Measurements from ENCODE around the gene RNASE7.

RNASE7 gene

DNA sequence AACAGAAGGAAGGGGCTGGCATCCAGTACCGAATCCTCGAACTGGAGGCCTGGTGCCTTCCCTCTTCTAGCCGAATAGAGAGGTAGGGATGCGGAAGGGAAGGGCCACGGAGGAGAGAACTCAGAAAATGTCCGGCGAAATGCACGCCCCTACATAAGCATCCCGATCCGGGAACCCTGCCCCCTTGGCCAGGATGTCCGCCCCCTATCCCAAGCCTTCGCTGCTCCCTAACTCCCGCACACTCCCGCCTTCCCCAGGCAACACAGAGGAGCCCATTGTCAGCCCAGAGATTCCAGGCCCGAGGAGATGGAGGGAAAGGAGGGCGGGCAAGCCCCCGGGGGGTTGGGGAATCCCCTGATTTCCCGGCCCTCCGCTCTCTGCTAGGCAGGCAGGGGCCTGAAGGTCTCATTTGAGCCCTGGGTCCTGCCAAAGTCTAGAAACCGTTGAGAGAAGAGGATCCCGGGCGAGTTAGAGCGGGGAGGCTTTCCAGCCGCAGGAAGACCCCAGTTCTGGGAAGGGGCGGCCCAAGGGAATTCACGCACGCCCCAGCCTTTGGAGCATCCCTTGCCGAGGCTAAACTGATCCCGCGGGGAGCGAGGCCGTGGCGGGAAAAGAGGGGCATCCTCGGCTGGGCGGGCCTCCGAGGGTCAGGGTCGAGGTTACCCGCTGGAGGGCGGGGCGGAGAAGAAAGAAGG lies 27.4 kb downstream of the RNASE7 start:
- DNase-seq = no peak

DNA sequence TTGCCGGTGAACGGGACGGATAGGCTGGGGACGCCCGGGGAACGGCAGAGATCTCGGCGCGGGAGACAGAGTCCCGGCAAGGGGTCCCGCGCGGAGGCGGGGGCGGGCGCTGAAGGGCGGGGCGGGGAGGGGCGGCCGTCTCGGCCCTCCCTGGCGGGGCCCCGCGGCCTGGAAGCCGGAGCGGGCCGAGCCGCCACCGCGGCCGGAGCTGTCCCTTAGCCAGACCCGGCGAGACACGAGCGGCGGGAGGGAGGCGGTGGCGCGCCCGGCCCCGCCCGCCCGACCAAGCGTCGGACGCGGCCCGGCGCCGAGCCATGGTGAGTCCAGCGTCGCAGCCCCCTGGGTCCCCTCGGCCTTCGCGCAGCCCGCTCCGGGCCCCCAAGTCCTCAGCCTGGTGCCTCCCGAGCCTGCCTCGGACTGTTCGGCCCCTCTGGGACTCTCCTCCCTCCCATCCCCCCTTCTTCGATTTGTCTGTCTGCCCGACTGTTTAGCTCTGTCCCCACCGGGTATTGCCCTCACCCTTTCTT lies 28.0 kb downstream of the RNASE7 start, which contains the start of gene ARHGEF40:
ARHGEF40 (plus strand) TSS at position 222 of the 527 bp plus-strand sequence; CDS start at position 315, 93 bp downstream.
- DNase-seq = no peak

DNA sequence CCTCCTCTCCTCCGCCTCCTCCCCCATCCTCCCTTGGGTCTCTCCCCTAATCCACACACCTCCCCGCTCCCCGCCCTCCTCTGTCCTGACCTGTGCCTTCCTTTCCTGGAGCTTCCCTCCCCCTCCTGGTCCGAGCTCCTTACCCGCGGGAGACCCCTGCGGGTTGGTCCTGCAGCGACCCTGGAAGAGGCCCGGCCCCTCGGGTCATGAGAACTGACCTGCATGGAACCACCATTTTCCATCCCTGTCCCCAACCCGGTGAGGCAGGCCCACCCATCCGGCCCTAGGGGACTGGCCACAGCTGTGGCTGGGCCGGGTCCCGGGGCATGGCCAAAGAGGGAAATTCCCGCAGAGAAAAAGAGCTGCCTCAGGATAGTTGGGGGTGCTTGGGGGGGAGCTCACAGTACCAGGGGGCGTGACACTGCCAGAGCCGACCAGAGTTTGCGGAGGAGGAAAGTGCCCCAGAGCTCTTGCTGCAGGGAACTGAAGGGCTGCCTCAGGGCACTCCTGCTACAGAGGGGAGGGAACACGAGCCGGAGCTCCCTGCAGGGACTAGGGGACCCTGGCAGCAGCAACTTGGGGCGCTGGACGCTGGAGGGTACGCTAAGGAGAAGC lies 28.6 kb downstream of the RNASE7 start:
- DNase-seq = peak; percentile 66

DNA sequence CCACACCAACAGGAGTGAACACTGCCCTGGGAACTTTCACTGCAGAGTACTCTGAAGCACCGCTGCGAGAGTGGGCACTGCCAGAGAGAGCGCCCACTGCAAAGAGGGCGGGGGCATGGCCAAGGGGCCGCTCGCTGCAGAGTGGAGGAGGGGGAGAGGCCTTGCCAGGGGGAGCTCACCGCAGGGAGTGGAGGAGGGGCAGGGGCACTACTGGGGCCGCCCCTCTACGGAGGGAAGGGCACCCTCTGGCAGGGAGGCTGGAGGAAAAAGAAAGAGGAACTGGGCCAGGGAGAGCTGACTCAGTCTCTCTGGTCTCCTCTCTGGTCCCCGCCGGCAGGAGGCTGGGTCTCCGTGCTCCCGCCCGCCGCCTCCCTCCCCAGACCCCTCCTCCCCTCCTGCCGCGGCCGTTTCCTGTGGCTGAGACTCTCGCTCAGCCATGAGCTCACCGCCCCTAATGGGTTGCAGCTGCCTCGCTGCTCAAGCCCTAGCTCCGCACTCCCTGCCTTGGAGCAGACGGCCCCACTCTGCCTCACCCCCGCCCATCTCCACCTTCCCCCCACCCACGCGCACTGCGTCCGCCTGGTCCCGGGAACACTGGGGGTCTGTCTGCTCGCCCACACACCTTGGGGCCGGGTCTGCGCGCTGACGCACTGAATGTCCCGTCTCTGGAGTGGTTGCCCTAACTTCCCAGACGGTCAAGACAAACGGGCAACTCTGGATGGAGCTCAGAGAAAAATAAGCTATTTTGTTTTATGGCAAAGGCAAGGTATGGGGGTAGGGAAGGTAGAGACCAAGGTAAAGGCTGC lies 29.3 kb downstream of the RNASE7 start:
- peak; percentile 74 for DNase-seq

DNA sequence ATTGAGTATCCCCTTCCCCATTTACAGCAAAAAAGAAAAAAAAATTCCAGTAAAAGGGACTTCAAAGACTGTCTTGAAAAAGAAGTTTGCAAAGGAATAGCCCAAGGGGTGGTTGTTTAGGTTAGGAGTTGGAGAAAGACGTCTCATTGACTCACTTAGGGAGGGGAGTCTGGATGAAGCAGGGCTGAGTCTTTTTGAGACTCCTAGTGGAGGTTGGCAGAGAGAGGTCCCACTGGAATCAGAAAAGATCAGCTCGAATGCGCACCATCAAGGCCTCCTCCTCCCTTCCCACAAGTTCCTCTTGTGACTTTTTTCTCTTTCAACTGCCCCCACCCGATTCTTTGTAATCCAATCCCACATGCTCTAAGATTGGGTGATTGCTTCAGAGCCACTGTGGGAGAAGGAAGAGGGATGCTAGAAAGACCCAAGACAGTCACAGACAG lies 29.9 kb downstream of the RNASE7 start:
- peak; percentile 32 for DNase-seq

DNA sequence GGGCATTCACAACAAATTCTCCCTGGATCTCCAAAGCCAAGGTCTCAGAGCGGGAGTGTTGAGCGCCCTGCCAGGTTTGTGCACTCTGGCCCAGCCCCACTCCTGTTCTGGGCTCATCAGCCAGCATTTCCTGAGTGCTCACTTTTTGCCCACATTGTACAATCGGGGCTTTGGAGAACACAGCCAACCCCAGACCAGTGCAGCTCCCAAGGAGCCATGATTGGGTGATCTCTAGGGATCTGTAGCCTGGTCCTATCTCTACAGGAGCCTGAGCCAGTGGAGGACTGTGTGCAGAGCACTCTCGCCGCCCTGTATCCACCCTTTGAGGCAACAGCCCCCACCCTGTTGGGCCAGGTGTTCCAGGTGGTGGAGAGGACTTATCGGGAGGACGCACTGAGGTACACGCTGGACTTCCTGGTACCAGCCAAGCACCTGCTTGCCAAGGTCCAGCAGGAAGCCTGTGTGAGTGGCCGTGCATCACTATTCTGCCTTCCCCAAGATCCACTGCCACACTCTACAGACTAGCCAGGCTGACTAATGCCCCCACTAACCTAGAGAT lies 30.7 kb downstream of the RNASE7 start:
- DNase-seq = no peak

DNA sequence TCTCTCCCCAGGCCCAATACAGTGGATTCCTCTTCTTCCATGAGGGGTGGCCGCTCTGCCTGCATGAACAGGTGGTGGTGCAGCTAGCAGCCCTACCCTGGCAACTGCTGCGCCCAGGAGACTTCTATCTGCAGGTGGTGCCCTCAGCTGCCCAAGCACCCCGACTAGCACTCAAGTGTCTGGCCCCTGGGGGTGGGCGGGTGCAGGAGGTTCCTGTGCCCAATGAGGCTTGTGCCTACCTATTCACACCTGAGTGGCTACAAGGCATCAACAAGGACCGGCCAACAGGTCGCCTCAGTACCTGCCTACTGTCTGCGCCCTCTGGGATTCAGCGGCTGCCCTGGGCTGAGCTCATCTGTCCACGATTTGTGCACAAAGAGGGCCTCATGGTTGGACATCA lies 31.8 kb downstream of the RNASE7 start:
- no peak for DNase-seq

DNA sequence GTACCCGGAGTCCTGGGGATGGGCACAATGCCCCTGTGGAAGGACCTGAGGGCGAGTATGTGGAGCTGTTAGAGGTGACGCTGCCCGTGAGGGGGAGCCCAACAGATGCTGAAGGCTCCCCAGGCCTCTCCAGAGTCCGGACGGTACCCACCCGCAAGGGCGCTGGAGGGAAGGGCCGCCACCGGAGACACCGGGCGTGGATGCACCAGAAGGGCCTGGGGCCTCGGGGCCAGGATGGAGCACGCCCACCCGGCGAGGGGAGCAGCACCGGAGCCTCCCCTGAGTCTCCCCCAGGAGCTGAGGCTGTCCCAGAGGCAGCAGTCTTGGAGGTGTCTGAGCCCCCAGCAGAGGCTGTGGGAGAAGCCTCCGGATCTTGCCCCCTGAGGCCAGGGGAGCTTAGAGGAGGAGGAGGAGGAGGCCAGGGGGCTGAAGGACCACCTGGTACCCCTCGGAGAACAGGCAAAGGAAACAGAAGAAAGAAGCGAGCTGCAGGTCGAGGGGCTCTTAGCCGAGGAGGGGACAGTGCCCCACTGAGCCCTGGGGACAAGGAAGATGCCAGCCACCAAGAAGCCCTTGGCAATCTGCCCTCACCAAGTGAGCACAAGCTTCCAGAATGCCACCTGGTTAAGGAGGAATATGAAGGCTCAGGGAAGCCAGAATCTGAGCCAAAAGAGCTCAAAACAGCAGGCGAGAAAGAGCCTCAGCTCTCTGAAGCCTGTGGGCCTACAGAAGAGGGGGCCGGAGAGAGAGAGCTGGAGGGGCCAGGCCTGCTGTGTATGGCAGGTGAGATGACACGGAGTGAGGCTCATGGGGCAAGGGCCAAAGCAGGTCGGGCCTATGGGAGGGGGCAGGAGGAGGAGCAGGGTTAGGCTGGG lies 32.5 kb downstream of the RNASE7 start:
- no peak for DNase-seq

DNA sequence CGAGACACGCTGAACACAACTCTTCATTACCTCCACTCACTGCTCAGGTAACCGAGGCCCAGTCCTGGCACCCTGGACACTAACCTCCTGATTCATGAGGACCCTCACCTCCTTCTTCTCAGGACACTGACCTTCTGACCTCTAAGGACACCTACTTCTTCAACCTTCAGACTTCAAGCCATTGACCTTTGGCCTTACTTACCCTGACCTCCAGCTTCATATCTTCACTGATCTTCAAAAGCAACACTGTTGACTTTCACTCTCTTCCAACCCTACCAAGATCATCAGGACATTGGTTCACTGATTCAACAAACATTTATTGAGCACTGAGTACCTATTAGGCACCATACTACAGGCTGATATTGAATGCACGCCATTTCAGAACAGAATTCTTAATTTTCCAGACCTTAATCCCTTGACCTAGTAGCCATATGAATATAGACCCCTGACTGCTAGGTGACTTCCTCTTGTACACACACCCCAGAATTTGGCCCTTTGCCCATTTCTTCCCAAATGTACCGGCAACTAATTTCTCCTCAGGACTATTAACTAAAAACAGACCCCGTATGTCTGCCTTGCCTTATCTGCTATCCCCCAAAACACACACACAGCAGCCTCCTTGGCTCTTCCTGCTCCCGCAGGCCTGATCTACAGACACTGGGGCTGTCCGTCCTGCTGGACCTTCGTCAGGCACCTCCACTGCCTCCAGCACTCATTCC lies 33.7 kb downstream of the RNASE7 start:
- DNase-seq = no peak

DNA sequence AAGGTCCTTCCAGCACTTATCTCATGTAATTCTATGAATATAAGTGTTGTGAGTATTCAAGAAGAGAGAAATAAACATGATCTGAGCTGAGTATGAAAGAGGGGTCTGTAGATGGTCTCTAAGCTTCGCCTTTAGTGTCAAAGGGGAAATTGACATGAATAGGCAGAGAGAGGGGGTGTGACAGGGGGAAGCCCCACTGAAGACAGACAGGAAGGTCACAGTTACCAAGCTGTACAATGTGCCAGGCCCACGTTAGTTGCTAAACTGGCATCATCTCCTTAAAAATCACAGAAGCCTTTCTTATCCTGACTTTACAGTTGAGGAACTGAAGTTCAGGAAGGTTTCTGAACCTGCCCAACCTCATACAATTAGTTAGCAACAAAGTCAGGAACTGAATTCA lies 35.5 kb downstream of the RNASE7 start:
- no peak for DNase-seq

DNA sequence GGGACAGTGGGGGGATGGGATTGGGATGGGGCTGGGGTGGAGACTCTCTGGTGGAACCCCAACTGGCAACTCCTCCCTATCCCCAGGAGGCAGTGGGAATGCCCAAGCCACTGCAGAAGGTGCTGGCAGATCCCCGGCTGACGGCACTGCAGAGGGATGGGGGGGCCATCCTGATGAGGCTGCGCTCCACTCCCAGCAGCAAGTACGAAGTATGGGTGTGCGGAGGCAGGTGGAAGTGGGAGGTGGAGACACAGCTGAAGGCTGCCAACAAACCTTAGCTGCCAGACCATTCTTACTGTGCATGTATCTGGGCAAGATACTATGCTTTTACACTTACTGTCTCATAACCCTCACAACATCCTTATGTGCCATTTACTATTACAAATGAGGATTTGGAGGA lies 36.1 kb downstream of the RNASE7 start:
- no peak for DNase-seq

DNA sequence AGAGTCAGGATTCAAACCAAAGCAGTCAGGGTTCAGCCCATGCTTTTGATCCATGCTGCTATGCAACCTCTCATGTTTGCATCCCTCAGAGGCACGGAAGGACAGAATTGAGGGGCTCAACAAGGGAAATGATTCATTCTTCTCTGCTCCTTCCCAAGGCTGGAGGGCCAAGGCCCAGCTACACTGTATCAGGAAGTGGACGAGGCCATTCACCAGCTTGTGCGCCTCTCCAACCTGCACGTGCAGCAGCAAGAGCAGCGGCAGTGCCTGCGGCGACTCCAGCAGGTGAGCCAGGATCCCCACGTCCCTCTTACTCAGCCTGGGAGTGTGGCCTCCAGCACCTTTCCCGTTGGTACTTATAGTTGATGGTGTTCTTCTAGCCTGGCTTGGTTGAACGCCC lies 36.6 kb downstream of the RNASE7 start:
- DNase-seq = no peak

DNA sequence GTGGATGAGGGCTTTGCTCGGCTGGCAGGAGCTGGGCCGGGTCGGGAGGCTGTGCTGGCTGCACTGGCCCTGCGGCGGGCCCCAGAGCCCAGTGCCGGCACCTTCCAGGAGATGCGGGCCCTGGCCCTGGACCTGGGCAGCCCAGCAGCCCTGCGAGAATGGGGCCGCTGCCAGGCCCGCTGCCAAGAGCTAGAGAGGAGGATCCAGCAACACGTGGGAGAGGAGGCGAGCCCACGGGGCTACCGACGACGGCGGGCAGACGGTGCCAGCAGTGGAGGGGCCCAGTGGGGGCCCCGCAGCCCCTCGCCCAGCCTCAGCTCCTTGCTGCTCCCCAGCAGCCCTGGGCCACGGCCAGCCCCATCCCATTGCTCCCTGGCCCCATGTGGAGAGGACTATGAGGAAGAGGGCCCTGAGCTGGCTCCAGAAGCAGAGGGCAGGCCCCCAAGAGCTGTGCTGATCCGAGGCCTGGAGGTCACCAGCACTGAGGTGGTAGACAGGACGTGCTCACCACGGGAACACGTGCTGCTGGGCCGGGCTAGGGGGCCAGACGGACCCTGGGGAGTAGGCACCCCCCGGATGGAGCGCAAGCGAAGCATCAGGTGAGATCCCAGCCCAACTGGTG lies 39.5 kb downstream of the RNASE7 start:
- DNase-seq = no peak

DNA sequence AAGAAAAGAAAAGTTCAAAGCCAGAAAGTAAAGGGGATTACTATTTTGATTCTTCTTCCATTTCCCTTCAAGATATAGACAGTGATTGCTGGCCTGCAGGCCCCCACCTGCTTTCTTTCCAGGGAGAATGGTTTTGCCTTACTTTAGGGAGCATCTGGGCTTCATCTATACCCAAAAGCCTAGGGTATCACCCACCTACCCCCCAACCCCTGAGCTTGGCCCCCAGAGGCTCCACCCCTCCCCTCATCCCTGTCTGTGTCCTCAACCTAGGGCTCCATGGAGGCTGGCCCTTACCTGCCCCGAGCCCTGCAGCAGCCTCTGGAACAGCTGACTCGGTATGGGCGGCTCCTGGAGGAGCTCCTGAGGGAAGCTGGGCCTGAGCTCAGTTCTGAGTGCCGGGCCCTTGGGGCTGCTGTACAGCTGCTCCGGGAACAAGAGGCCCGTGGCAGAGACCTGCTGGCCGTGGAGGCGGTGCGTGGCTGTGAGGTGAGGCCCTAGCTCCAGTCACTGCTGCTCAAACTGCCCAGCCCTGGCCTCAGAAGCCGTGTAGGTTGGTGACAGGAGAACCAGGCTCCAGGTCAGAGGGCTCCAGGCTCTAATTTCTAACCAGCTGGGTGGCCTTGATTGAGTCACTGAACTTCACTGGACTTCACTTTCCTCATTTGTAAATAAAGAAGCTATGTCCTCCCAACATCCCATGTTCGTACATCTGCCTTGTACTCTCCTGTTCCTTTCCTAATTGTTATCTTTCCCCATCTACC lies 41.6 kb downstream of the RNASE7 start:
- no peak for DNase-seq

DNA sequence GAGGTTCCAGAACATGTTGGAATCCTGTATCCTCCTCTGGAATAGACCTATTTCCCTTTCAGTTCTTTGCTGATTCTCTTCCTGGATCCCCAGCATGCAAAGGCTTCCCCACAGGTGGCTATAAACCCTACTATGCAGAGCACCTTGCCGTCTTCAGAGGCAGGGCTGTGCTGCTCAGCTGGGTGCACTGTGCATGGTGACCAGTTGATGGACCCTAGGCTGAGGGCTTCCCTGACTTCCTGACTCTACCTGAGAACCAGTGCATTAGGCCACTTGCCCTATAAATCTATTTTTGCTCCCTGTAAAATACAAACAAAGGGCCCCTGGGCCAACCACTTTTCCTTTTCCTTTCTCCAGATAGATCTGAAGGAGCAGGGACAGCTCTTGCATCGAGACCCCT lies 42.2 kb downstream of the RNASE7 start:
- DNase-seq = no peak

DNA sequence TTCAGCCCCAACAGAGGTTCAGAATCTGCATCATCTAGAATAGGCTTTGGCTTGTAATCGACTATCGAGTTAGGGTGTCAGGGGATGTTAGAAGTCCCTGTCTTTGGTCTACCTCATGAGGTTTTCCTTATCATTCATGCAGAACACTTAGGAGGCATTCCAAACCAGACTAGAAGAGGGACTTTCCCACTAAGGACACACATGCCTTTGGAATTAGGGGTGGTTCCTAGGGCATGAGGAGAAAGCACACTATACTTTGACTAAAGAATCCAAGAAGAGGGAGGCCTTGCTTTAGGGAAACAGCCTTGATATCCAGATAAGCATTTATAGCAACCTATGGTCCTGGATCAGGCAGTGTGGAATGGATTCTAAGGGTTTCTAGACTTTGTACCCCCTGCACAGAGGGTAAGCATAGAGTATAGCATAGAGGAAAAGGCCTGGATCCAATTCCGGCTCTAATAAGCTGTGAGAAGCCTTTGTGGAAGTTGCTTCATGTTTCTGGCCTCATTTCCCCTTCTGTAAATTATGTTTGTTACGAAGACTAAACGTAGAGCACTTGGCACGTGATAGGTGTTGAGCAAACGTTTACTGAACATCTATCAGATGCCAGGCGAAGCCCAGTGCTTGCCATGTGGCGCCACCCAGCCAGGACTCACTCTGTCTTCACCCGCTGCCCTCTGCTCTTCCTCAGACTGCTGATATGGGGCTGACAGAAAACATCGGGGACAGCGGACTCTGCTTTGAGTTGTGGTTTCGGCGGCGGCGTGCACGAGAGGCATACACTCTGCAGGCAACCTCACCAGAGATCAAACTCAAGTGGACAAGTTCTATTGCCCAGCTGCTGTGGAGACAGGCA lies 43.1 kb downstream of the RNASE7 start:
- peak; percentile 91 for DNase-seq

DNA sequence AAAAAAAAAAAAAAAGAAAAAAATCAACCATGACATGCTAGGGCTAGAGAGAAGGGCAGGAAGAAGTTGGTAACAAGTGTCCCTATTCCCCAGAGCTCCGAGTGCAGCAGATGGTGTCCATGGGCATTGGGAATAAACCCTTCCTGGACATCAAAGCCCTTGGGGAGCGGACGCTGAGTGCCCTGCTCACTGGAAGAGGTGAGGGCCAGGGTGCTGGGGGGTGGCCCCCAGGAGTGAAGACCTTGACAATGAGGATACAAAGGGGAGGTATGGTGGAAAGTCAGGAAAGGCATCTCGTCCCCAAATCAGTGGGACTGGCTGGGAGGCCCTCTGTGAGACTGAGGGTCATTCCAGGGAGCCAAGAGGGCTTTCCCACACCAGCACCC lies 44.7 kb downstream of the RNASE7 start:
- no peak for DNase-seq

DNA sequence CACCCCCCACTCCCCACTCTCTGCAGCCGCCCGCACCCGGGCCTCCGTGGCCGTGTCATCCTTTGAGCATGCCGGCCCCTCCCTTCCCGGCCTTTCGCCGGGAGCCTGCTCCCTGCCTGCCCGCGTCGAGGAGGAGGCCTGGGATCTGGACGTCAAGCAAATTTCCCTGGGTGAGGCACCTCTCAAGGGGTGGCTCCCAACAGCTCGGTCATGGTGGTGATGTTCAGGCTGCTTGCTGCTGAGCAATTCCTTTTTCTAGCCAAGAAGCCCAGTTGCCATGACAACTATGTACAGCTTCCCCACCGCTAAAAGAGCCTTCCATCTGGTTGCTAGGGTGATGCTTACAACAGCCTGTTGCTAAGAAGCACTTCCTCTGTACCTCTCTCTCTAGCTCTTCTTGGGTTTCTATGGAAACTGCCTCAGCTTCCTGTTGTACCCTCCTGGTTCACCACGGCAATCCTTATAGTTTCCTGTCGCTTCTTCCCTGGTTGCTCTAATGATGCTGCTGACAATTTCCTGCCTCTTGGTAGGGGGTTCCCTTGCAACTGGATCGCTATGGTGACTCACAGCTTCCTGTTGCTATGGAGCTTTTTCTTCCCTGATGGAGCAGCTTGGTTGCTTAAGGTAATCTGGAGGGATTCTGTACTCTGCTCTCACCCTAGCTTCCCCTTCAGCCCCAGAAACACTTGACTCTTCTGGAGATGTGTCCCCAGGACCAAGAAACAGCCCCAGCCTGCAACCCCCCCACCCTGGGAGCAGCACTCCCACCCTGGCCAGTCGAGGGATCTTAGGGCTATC lies 45.3 kb downstream of the RNASE7 start:
- DNase-seq = peak; percentile 82
